Fibroblast of peridontal ligament (primary cell): ENCODE data around the gene TMEM178B.

Experiments used
- DNase-seq: peaks from one replicate; pipeline ENCODE4 v3.0.0-alpha.2; 2010; ENCODE audit errors: extremely low read depth

The TMEM178B gene

GRCh38 chr7:141263983-141264382 lies 190.1 kb downstream of the TMEM178B start:
- no peak for DNase-seq

- DNase-seq = no peak
Measured at GRCh38 chr7:141264511-141264910, 190.6 kb downstream of the TMEM178B start.

GRCh38 chr7:141265668-141266067 lies 191.8 kb downstream of the TMEM178B start:
- no peak for DNase-seq

GRCh38 chr7:141268614-141269013 lies 194.8 kb downstream of the TMEM178B start:
- no peak for DNase-seq

- DNase-seq = no peak
Measured at GRCh38 chr7:141271451-141271850, 197.6 kb downstream of the TMEM178B start.

GRCh38 chr7:141272417-141272816 lies 198.6 kb downstream of the TMEM178B start:
- no peak for DNase-seq

- DNase-seq = no peak
Measured at GRCh38 chr7:141275350-141275749, 201.5 kb downstream of the TMEM178B start.

- no peak for DNase-seq
Measured at GRCh38 chr7:141276031-141276430, 202.2 kb downstream of the TMEM178B start.

GRCh38 chr7:141280100-141280499 lies 206.2 kb downstream of the TMEM178B start:
- no peak for DNase-seq

GRCh38 chr7:141281311-141281710 lies 207.4 kb downstream of the TMEM178B start:
- no peak for DNase-seq

- no peak for DNase-seq
Measured at GRCh38 chr7:141286522-141286921, 212.7 kb downstream of the TMEM178B start.

- no peak for DNase-seq
Measured at GRCh38 chr7:141287936-141288335, 214.1 kb downstream of the TMEM178B start.

GRCh38 chr7:141288626-141289025 lies 214.8 kb downstream of the TMEM178B start:
- DNase-seq = no peak

GRCh38 chr7:141290365-141290764 lies 216.5 kb downstream of the TMEM178B start:
- DNase-seq = no peak

- no peak for DNase-seq
Measured at GRCh38 chr7:141290973-141291372, 217.1 kb downstream of the TMEM178B start.

- DNase-seq = no peak
Measured at GRCh38 chr7:141291541-141291940, 217.7 kb downstream of the TMEM178B start.

GRCh38 chr7:141294143-141294829 lies 220.4 kb downstream of the TMEM178B start:
- DNase-seq = no peak

- no peak for DNase-seq
Measured at GRCh38 chr7:141295367-141295895, 221.6 kb downstream of the TMEM178B start.

GRCh38 chr7:141300816-141301215 lies 227.0 kb downstream of the TMEM178B start:
- DNase-seq = no peak

GRCh38 chr7:141301544-141301943 lies 227.7 kb downstream of the TMEM178B start:
- DNase-seq = no peak

- DNase-seq = no peak
Measured at GRCh38 chr7:141302617-141303016, 228.8 kb downstream of the TMEM178B start.

- no peak for DNase-seq
Measured at GRCh38 chr7:141304291-141304690, 230.4 kb downstream of the TMEM178B start.

- no peak for DNase-seq
Measured at GRCh38 chr7:141306081-141306480, 232.2 kb downstream of the TMEM178B start.

- DNase-seq = no peak
Measured at GRCh38 chr7:141312395-141312794, 238.5 kb downstream of the TMEM178B start.
